ENCODE data around the gene OSBPL1A. TPM values are rescaled to one million over a fixed set of nuclear protein-coding genes. Genes with fewer than 3 reads are reported as not detected.

OSBPL1A gene
- total and polyA plus RNA-seq, 10 of the 15 experiments (the other 5 are each of a cell fraction or from before 2014, with no cell fraction given) = 0.02 to 0.83 (median 0.11) TPM; not detected in 6

DNA sequence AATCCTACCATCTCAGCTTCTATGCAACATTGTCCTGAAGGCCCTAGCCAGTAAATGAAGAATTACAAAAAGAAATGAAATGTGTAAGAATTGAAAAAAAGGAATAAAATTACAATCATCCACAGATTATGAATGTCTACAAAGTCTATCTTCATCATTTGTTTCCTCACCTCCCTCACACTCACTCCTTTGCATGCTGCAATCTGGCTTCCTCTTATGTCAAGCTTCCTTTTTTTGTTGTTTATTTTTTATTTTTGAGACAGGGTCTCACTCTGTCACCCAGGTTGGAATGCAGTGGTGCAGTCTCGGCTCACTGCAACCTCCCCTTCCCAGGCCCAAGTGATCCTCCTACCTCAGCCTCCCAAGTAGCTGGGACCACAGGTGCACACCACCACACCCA, 129.7 kb downstream of the OSBPL1A start:
- H2AFZ ChIP-seq (ENCODE audit: control insufficient read depth, low read depth, low read length) = no peak overlapping the region
- H3K9ac ChIP-seq (ENCODE audit: control insufficient read depth, insufficient read depth, low read length) = no peak overlapping the region
- ChIA-PET RAD21 (ENCODE audit: unreplicated experiment) (no interaction called here), CTCF (no interaction called here), POLR2A (no interaction called here), SMC1A (ENCODE audit: uncharacterized antibody, unreplicated experiment) (interaction anchor here (1.1 kb wide), 1 partner anchor 91 kb away, joined by 3 read pairs; no protein-coding TSS in a partner anchor)
- FAIRE-seq = no peak
- no peaks in the 10 kb centered on the region for H3K36me3 ChIP-seq (ENCODE audit: control insufficient read depth in 2 of 2, insufficient read depth in 2 of 2, low read length in 1 of 2)
- WGBS (ENCODE audit: insufficient coverage, insufficient replicate concordance, low lambda C conversion rate, missing lambda C conversion rate) = 38% methylated on average over 1 of the region's 1 CpG
- no peak for ATAC-seq
- intact Hi-C loops (cut with micrococcal nuclease; ENCODE audit: unreplicated experiment) = no loop called here
- no peak overlapping the region for H3K27ac ChIP-seq (ENCODE audit: control insufficient read depth, insufficient read depth)
- H3K27me3 ChIP-seq (replicated peaks in 1 of 2; ENCODE audit: control insufficient read depth in 2 of 2, insufficient read depth in 2 of 2, low read length in 1 of 2) = peaks cover 7 to 15% of the 10 kb centered on the region in 2 experiments
- H3K9me3 ChIP-seq (replicated peaks; ENCODE audit: control insufficient read depth, insufficient read depth, low read length) = no peaks in the 10 kb centered on the region
- no peaks in the 10 kb centered on the region for H3K4me1 ChIP-seq (ENCODE audit: control insufficient read depth, insufficient read depth, low read length)
- DNase-seq (ENCODE audit: low read depth, low spot score) = no peak
- no peak overlapping the region for H3K4me3 ChIP-seq
- H3K4me2 ChIP-seq (ENCODE audit: control insufficient read depth, insufficient read depth) = no peak overlapping the region
- in situ Hi-C loops (cut with MboI) = no loop called here
- H4K20me1 ChIP-seq (ENCODE audit: control insufficient read depth, insufficient read depth) = no peaks in the 10 kb centered on the region
- BruUV-seq (replicated peaks) = no TSS peak
- no peaks in the 10 kb centered on the region for H3K79me2 ChIP-seq (ENCODE audit: control insufficient read depth, insufficient read depth, low read length)
- no peak for TF ChIP-seq RAD21 (IDR thresholded peaks at IDR 0.05; ENCODE audit: insufficient read depth, low read depth, low read length)
- no peak for TF ChIP-seq NR2F1 (conservative IDR thresholded peaks at IDR 0.05)
- no peak for TF ChIP-seq SUPT20H (IDR thresholded peaks at IDR 0.05; ENCODE audit: borderline replicate concordance, control insufficient read depth, low read depth, low read length)
- no peak for TF ChIP-seq ZNF384 (IDR thresholded peaks at IDR 0.05; ENCODE audit: borderline replicate concordance, low read depth, low read length)
- TF ChIP-seq TARDBP (IDR thresholded peaks at IDR 0.05; ENCODE audit: borderline replicate concordance) = no peak
- TF ChIP-seq, protein P1, sequence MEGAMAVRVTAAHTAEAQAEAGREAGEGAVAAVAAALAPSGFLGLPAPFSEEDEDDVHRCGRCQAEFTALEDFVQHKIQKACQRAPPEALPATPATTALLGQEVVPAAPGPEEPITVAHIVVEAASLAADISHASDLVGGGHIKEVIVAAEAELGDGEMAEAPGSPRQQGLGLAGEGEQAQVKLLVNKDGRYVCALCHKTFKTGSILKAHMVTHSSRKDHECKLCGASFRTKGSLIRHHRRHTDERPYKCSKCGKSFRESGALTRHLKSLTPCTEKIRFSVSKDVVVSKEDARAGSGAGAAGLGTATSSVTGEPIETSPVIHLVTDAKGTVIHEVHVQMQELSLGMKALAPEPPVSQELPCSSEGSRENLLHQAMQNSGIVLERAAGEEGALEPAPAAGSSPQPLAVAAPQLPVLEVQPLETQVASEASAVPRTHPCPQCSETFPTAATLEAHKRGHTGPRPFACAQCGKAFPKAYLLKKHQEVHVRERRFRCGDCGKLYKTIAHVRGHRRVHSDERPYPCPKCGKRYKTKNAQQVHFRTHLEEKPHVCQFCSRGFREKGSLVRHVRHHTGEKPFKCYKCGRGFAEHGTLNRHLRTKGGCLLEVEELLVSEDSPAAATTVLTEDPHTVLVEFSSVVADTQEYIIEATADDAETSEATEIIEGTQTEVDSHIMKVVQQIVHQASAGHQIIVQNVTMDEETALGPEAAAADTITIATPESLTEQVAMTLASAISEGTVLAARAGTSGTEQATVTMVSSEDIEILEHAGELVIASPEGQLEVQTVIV (IDR thresholded peaks at IDR 0.05; ENCODE audit: borderline replicate concordance, partially characterized antibody) = no peak
- TF ChIP-seq, protein P2, sequence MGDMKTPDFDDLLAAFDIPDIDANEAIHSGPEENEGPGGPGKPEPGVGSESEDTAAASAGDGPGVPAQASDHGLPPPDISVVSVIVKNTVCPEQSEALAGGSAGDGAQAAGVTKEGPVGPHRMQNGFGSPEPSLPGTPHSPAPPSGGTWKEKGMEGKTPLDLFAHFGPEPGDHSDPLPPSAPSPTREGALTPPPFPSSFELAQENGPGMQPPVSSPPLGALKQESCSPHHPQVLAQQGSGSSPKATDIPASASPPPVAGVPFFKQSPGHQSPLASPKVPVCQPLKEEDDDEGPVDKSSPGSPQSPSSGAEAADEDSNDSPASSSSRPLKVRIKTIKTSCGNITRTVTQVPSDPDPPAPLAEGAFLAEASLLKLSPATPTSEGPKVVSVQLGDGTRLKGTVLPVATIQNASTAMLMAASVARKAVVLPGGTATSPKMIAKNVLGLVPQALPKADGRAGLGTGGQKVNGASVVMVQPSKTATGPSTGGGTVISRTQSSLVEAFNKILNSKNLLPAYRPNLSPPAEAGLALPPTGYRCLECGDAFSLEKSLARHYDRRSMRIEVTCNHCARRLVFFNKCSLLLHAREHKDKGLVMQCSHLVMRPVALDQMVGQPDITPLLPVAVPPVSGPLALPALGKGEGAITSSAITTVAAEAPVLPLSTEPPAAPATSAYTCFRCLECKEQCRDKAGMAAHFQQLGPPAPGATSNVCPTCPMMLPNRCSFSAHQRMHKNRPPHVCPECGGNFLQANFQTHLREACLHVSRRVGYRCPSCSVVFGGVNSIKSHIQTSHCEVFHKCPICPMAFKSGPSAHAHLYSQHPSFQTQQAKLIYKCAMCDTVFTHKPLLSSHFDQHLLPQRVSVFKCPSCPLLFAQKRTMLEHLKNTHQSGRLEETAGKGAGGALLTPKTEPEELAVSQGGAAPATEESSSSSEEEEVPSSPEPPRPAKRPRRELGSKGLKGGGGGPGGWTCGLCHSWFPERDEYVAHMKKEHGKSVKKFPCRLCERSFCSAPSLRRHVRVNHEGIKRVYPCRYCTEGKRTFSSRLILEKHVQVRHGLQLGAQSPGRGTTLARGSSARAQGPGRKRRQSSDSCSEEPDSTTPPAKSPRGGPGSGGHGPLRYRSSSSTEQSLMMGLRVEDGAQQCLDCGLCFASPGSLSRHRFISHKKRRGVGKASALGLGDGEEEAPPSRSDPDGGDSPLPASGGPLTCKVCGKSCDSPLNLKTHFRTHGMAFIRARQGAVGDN (IDR thresholded peaks at IDR 0.05) = no peak
- TF ChIP-seq, protein P3, sequence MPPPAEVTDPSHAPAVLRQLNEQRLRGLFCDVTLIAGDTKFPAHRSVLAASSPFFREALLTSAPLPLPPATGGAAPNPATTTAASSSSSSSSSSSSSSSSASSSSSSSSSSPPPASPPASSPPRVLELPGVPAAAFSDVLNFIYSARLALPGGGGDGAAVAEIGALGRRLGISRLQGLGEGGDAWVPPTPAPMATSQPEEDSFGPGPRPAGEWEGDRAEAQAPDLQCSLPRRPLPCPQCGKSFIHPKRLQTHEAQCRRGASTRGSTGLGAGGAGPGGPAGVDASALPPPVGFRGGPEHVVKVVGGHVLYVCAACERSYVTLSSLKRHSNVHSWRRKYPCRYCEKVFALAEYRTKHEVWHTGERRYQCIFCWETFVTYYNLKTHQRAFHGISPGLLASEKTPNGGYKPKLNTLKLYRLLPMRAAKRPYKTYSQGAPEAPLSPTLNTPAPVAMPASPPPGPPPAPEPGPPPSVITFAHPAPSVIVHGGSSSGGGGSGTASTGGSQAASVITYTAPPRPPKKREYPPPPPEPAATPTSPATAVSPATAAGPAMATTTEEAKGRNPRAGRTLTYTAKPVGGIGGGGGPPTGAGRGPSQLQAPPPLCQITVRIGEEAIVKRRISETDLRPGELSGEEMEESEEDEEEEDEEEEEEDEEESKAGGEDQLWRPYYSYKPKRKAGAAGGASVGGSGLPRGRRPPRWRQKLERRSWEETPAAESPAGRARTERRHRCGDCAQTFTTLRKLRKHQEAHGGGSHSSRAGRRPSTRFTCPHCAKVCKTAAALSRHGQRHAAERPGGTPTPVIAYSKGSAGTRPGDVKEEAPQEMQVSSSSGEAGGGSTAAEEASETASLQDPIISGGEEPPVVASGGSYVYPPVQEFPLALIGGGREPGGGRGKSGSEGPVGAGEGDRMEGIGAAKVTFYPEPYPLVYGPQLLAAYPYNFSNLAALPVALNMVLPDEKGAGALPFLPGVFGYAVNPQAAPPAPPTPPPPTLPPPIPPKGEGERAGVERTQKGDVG (CRISPR knock-in tag; IDR thresholded peaks at IDR 0.05) = no peak
- TF ChIP-seq CHD4 (IDR thresholded peaks at IDR 0.05) = no peak
- TF ChIP-seq, protein P4, sequence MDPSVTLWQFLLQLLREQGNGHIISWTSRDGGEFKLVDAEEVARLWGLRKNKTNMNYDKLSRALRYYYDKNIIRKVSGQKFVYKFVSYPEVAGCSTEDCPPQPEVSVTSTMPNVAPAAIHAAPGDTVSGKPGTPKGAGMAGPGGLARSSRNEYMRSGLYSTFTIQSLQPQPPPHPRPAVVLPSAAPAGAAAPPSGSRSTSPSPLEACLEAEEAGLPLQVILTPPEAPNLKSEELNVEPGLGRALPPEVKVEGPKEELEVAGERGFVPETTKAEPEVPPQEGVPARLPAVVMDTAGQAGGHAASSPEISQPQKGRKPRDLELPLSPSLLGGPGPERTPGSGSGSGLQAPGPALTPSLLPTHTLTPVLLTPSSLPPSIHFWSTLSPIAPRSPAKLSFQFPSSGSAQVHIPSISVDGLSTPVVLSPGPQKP (IDR thresholded peaks at IDR 0.05; ENCODE audit: low read depth, low read length) = no peak
- TF ChIP-seq BCL11A (IDR thresholded peaks at IDR 0.05; ENCODE audit: low read depth, low read length) = no peak
- no peak for TF ChIP-seq RB1 (IDR thresholded peaks at IDR 0.05; ENCODE audit: borderline replicate concordance)
- TF ChIP-seq EGR1 (IDR thresholded peaks at IDR 0.05; ENCODE audit: borderline replicate concordance in 1 of 2, low read depth in 2 of 2, low read length in 2 of 2) = no peak
